GM12878 (cell line): ENCODE data around the gene NSFL1C. TPM values are rescaled to one million over a fixed set of nuclear protein-coding genes. Genes with fewer than 3 reads are reported as not detected.

ENCODE experiments used
- ATAC-seq: fragments of 200-7000 bp; cut with Tn5 transposase; 3 replicates; pipeline ENCODE4 v1.9.1; 2020; ENCODE audit warnings: mild to moderate bottlenecking, moderate library complexity
- BruUV-seq: library from RNA; stranded (reverse); fragments of 400-500 nt; replicated peaks from 2 replicates; lab custom pipeline; 2021; lab: Mats Ljungman, UMichigan
- CTCF ChIA-PET: fragments of 300-600 bp; sonication (Branson Sonifier 250); formaldehyde crosslinking; extraction: SDS; loops from one replicate; lab custom pipeline; 2021; ENCODE audit warnings: inconsistent platforms; lab: Yijun Ruan, JAX
- POLR2A ChIA-PET: fragments of 350-600 bp; formaldehyde crosslinking; extraction: SDS; loops from one replicate; lab custom pipeline; 2021; ENCODE audit warnings: inconsistent platforms; lab: Charles Lee
- RAD21 ChIA-PET: fragments of 300-600 bp; sonication (Branson Sonifier 250); formaldehyde crosslinking; loops from one replicate; lab custom pipeline; 2023; ENCODE audit warnings: antibody characterized with exemption; ENCODE audit not compliant: unreplicated experiment; lab: Charles Lee
- SMC1A ChIA-PET: fragments of 300-600 bp; sonication (Branson Sonifier 250); formaldehyde crosslinking; loops from one replicate; lab custom pipeline; 2023; ENCODE audit not compliant: unreplicated experiment, uncharacterized antibody; lab: Charles Lee
- DNase-seq: peaks from one replicate; pipeline ENCODE4 v3.0.0-alpha.2; 2011; ENCODE audit warnings: low read depth, low spot score
- FAIRE-seq: peaks from 3 replicates; lab custom pipeline; 2011; peaks lifted over from hg19 to GRCh38; lab: Jason Lieb, UNC
- H2AFZ ChIP-seq: 2 replicates; pipeline ENCODE4 v1.6.0; 2011; ENCODE audit warnings: low read depth, low read length, control low read depth; ENCODE audit not compliant: control insufficient read depth
- H3K27ac ChIP-seq: 2 replicates; pipeline ENCODE4 v1.5.1; 2011; ENCODE audit warnings: control low read depth; ENCODE audit not compliant: control insufficient read depth, insufficient read depth
- H3K27me3 ChIP-seq, 2 experiments: replicated peaks in 1 of 2; 2 replicates each; pipeline versions ENCODE4 v1.6.0 to v1.6.1; 2011; ENCODE audit warnings: low read length in 1 of 2; ENCODE audit not compliant: control insufficient read depth in 2 of 2, insufficient read depth in 2 of 2
- H3K36me3 ChIP-seq, 2 experiments: 2 replicates each; pipeline ENCODE4 v1.5.1; 2011; ENCODE audit warnings: low read length in 1 of 2; ENCODE audit not compliant: control insufficient read depth in 2 of 2, insufficient read depth in 2 of 2
- H3K4me1 ChIP-seq: 2 replicates; pipeline ENCODE4 v1.6.1; 2011; ENCODE audit warnings: mild to moderate bottlenecking, low read length, moderate library complexity, mixed read lengths; ENCODE audit not compliant: control insufficient read depth, insufficient read depth
- H3K4me2 ChIP-seq: 2 replicates; pipeline ENCODE4 v1.6.0; 2011; ENCODE audit warnings: control low read depth; ENCODE audit not compliant: control insufficient read depth, insufficient read depth
- H3K4me3 ChIP-seq: fragments of 200-600 bp; sonication (generic); 2 replicates; pipeline ENCODE4 v1.5.1; 2016
- H3K79me2 ChIP-seq: 2 replicates; pipeline ENCODE4 v1.6.0; 2011; ENCODE audit warnings: low read length; ENCODE audit not compliant: control insufficient read depth, insufficient read depth
- H3K9ac ChIP-seq: 2 replicates; pipeline ENCODE4 v1.8.0; 2011; ENCODE audit warnings: low read length, control low read depth, mixed read lengths; ENCODE audit not compliant: control insufficient read depth, insufficient read depth
- H3K9me3 ChIP-seq: replicated peaks from 3 replicates; pipeline ENCODE4 v1.5.1; 2011; ENCODE audit warnings: mild to moderate bottlenecking, low read length; ENCODE audit not compliant: control insufficient read depth, insufficient read depth
- H4K20me1 ChIP-seq: 2 replicates; pipeline ENCODE4 v1.6.0; 2011; ENCODE audit not compliant: control insufficient read depth, insufficient read depth
- ASH2L ChIP-seq: fragments of 300-600, 200-600 bp; sonication (generic); IDR thresholded peaks from 2 replicates; pipeline ENCODE4 v1.6.1; 2017; ENCODE audit warnings: low read depth, mild to moderate bottlenecking, borderline replicate concordance
- BCL11A ChIP-seq: IDR thresholded peaks from 2 replicates; pipeline ENCODE4 v1.6.1; 2011; ENCODE audit warnings: low read depth, low read length
- BHLHE40 ChIP-seq, 2 experiments: fragments of 450-650 bp in 1 of 2; IDR thresholded peaks; 2 replicates each; pipeline ENCODE4 v1.6.1; 2011 to 2017; ENCODE audit warnings: low read depth in 2 of 2, borderline replicate concordance in 1 of 2, improper control_type of control experiment in 1 of 2, low read length in 1 of 2, mild to moderate bottlenecking in 1 of 2
- GABPA ChIP-seq: IDR thresholded peaks from 2 replicates; pipeline ENCODE4 v1.6.1; 2014; ENCODE audit warnings: antibody characterized with exemption, low read depth, mild to moderate bottlenecking, inconsistent platforms
- HDAC6 ChIP-seq: fragments of 200-600 bp; sonication (generic); IDR thresholded peaks from one replicate; pipeline ENCODE4 v1.8.0; 2017; ENCODE audit warnings: antibody characterized with exemption; ENCODE audit not compliant: unreplicated experiment
- JUNB ChIP-seq: IDR thresholded peaks from 2 replicates; pipeline ENCODE4 v1.6.1; 2016; ENCODE audit warnings: antibody characterized with exemption, mild to moderate bottlenecking
- MEF2B ChIP-seq: fragments of 450-650 bp; IDR thresholded peaks from 2 replicates; pipeline ENCODE4 v1.6.1; 2018; ENCODE audit warnings: mild to moderate bottlenecking, moderate library complexity; ENCODE audit not compliant: partially characterized antibody, poor library complexity, severe bottlenecking
- NR2C1 ChIP-seq: fragments of 450-650 bp; IDR thresholded peaks from 2 replicates; pipeline ENCODE4 v1.6.1; 2017; ENCODE audit warnings: antibody characterized with exemption, mild to moderate bottlenecking, moderate library complexity
- RAD51 ChIP-seq: fragments of 450-650 bp; IDR thresholded peaks from 2 replicates; pipeline ENCODE4 v1.6.1; 2016; ENCODE audit warnings: moderate library complexity, mild to moderate bottlenecking, inconsistent platforms
- RUNX3 ChIP-seq: IDR thresholded peaks from 2 replicates; pipeline ENCODE4 v1.6.1; 2012; ENCODE audit warnings: low read length, inconsistent platforms
- SP1 ChIP-seq: IDR thresholded peaks from one replicate; pipeline ENCODE4 v1.6.1; 2011; ENCODE audit warnings: low read depth, low read length
- YY1 ChIP-seq: IDR thresholded peaks from 2 replicates; pipeline ENCODE4 v1.6.1; 2011; ENCODE audit warnings: low read depth, mild to moderate bottlenecking, low read length
- ZNF274 ChIP-seq: IDR thresholded peaks from one replicate; pipeline ENCODE4 v1.8.0; 2011; ENCODE audit not compliant: insufficient read length, insufficient read depth
- WGBS: methylation state at CpG from one replicate; pipeline ENCODE4 v1.1.6; 2016; ENCODE audit warnings: low lambda C conversion rate; ENCODE audit not compliant: insufficient replicate concordance, insufficient coverage; ENCODE audit errors: missing lambda C conversion rate; 5-methylcytosine and 5-hydroxymethylcytosine counted together
- in situ Hi-C: fragments of 300-500 bp; cut with MboI; formaldehyde crosslinking; loops from 9 replicates; pipeline ENCODE4 v1.14.3; 2018; ENCODE audit warnings: mixed read lengths
- intact Hi-C: fragments of 100-400 bp; cut with micrococcal nuclease; formaldehyde crosslinking; loops from one replicate; pipeline ENCODE4 v1.14.2; 2022; ENCODE audit not compliant: unreplicated experiment
- polyA plus RNA-seq, 11 experiments: library from polyadenylated mRNA; depleted of rRNA in 4 of 11; unstranded in 6 of 11; stranded (reverse) in 5 of 11; fragments of >200 nt; fragmentation: Nextera tagmentation in 4 of 11; fragmentation: Illumina TruSeq in 1 of 11; extraction: Ambion mirVana in 4 of 11; extraction: Trizol in 1 of 11; gene quantifications; 1 replicate in 1 of 11; 2 replicates in 10 of 11; pipeline versions ENCODE4 v1.2.1 to v1.2.3, GENCODE V29; 2011 to 2016; ENCODE audit warnings: inconsistent platforms in 2 of 11, missing spikeins in 2 of 11, low read depth in 1 of 11
- total RNA-seq, 4 experiments: library from RNA; depleted of rRNA in 3 of 4; stranded (reverse); fragments of >200 nt in 3 of 4; fragmentation: Illumina TruSeq in 1 of 4; extraction: Trizol in 1 of 4; gene quantifications; 2 replicates each; pipeline versions ENCODE4 v1.2.1 to v1.2.3, GENCODE V29; 2013 to 2021
- TF ChIP-seq, protein P1 (sequence below): IDR thresholded peaks from 2 replicates; pipeline ENCODE4 v1.6.1; 2012; ENCODE audit warnings: low read depth, low read length, improper control_type of control experiment
- TF ChIP-seq, protein P2 (sequence below): fragments of 450-650 bp; IDR thresholded peaks from 2 replicates; pipeline ENCODE4 v1.6.1; 2017; ENCODE audit warnings: mild to moderate bottlenecking, moderate library complexity
- TF ChIP-seq, protein P3 (sequence below): fragments of 450-650 bp; IDR thresholded peaks from 2 replicates; pipeline ENCODE4 v1.6.1; 2017; ENCODE audit warnings: mild to moderate bottlenecking

Gene NSFL1C
- total and polyA plus RNA-seq, 10 of the 15 experiments (the other 5 are each of a cell fraction or from before 2014, with no cell fraction given) = 21.5 to 100 (median 38.1) TPM

DNA sequence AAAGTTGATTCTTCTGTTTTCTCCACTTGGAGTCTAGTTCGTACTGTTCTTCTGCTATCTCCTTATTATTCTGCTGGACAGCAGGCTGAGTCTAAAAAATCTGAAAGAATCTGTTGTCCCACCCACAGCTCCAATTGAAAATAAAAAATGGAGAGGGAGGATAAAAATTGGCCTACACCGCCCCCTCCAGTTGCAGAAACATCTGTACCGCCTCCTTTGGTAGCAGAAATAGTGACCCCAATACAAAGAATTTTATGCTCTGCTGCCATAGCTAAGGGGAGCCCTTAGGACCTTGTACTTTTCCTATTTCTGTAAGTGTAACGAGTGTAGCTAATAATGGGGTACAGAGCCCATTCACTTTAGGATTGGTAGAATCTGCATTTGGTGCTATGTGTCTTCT lies 68.9 kb downstream of the NSFL1C start (continued):
- TF ChIP-seq ASH2L = no peak
- no peak for TF ChIP-seq RAD51
- TF ChIP-seq, protein P1, sequence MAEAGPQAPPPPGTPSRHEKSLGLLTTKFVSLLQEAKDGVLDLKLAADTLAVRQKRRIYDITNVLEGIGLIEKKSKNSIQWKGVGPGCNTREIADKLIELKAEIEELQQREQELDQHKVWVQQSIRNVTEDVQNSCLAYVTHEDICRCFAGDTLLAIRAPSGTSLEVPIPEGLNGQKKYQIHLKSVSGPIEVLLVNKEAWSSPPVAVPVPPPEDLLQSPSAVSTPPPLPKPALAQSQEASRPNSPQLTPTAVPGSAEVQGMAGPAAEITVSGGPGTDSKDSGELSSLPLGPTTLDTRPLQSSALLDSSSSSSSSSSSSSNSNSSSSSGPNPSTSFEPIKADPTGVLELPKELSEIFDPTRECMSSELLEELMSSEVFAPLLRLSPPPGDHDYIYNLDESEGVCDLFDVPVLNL = no peak
- TF ChIP-seq HDAC6 = no peak
- no peak for TF ChIP-seq SP1

DNA sequence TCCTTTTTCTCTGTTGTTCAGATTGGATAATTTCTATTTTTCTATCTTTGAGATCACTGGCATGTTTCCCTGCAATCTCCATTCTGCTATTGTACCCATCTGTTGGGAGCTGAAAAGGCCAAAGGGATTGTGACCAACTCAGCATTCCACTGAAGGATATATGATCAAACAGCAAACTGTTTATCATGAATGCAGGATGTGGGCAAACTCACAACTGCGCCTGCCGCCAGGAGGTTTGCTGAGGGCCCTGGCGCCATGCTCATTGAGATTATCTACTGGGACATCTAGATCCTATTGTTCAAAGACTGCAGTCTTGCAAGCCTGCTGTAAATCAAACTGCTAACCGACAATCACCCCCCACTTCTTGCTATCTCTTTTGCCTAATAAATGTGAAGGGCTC lies 69.9 kb downstream of the NSFL1C start:
- ChIA-PET CTCF (interaction anchor here (1.1 to 4.3 kb wide), 8 partner anchors 10 to 84 kb away, joined by 3 to 16 read pairs (median 8); no protein-coding TSS in a partner anchor), SMC1A (interaction anchor here (1.2 kb wide), 2 partner anchors 67 to 84 kb away, joined by 5 read pairs; partner anchors contain the start of gene SDCBP2), RAD21 (interaction anchor here (1.0 to 2.1 kb wide), 3 partner anchors 20 to 107 kb away, joined by 3 to 8 read pairs (median 3); no protein-coding TSS in a partner anchor), POLR2A (no interaction called here)
- H3K4me2 ChIP-seq = no peak overlapping the region
- no peaks in the 10 kb centered on the region for H3K36me3 ChIP-seq
- no peaks in the 10 kb centered on the region for H4K20me1 ChIP-seq
- peaks cover 12% of the 10 kb centered on the region for H3K79me2 ChIP-seq
- in situ Hi-C loops = no loop called here
- no peak overlapping the region for H3K9ac ChIP-seq
- no peak for ATAC-seq
- DNase-seq = no peak
- H3K4me1 ChIP-seq = peaks cover 4% of the 10 kb centered on the region; the same call in 1 of the 2 replicates
- FAIRE-seq = no peak
- H3K27me3 ChIP-seq = no peaks in the 10 kb centered on the region; a peak in 2 of 4 replicates
- intact Hi-C loops = loop anchor here (5.0 kb wide), 1 partner anchor 84 kb away; no protein-coding TSS in a partner anchor
- no peak overlapping the region for H3K27ac ChIP-seq
- H3K9me3 ChIP-seq = no peaks in the 10 kb centered on the region
- 56% methylated on average over 4 of the region's 4 CpGs for WGBS
- H3K4me3 ChIP-seq = no peak overlapping the region
- no peak overlapping the region for H2AFZ ChIP-seq
- no TSS peak for BruUV-seq
- TF ChIP-seq JUNB = no peak
- TF ChIP-seq RUNX3 = no peak
- no peak for TF ChIP-seq RAD51
- no peak for TF ChIP-seq ZNF274
- TF ChIP-seq GABPA = no peak
- no peak for TF ChIP-seq NR2C1
- TF ChIP-seq, protein P2, sequence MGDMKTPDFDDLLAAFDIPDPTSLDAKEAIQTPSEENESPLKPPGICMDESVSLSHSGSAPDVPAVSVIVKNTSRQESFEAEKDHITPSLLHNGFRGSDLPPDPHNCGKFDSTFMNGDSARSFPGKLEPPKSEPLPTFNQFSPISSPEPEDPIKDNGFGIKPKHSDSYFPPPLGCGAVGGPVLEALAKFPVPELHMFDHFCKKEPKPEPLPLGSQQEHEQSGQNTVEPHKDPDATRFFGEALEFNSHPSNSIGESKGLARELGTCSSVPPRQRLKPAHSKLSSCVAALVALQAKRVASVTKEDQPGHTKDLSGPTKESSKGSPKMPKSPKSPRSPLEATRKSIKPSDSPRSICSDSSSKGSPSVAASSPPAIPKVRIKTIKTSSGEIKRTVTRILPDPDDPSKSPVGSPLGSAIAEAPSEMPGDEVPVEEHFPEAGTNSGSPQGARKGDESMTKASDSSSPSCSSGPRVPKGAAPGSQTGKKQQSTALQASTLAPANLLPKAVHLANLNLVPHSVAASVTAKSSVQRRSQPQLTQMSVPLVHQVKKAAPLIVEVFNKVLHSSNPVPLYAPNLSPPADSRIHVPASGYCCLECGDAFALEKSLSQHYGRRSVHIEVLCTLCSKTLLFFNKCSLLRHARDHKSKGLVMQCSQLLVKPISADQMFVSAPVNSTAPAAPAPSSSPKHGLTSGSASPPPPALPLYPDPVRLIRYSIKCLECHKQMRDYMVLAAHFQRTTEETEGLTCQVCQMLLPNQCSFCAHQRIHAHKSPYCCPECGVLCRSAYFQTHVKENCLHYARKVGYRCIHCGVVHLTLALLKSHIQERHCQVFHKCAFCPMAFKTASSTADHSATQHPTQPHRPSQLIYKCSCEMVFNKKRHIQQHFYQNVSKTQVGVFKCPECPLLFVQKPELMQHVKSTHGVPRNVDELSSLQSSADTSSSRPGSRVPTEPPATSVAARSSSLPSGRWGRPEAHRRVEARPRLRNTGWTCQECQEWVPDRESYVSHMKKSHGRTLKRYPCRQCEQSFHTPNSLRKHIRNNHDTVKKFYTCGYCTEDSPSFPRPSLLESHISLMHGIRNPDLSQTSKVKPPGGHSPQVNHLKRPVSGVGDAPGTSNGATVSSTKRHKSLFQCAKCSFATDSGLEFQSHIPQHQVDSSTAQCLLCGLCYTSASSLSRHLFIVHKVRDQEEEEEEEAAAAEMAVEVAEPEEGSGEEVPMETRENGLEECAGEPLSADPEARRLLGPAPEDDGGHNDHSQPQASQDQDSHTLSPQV = no peak
- TF ChIP-seq YY1 = no peak
- TF ChIP-seq MEF2B = no peak
- TF ChIP-seq, protein P3, sequence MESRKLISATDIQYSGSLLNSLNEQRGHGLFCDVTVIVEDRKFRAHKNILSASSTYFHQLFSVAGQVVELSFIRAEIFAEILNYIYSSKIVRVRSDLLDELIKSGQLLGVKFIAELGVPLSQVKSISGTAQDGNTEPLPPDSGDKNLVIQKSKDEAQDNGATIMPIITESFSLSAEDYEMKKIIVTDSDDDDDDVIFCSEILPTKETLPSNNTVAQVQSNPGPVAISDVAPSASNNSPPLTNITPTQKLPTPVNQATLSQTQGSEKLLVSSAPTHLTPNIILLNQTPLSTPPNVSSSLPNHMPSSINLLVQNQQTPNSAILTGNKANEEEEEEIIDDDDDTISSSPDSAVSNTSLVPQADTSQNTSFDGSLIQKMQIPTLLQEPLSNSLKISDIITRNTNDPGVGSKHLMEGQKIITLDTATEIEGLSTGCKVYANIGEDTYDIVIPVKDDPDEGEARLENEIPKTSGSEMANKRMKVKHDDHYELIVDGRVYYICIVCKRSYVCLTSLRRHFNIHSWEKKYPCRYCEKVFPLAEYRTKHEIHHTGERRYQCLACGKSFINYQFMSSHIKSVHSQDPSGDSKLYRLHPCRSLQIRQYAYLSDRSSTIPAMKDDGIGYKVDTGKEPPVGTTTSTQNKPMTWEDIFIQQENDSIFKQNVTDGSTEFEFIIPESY = no peak
- no peak for TF ChIP-seq BCL11A
- TF ChIP-seq BHLHE40 (IDR thresholded peaks at IDR 0.05; ENCODE audit: borderline replicate concordance in 1 of 2, low read depth in 2 of 2, low read length in 1 of 2) = no peak
